Stimulated activated CD4-positive, alpha-beta T cell treated with anti-CD3 and anti-CD28 coated beads, Interleukin-2, amount 100 ng/mL, for 24 hours (primary cell): Measurements from ENCODE around the gene PNCK.

Experiments used
- DNase-seq, 2 donors: peaks; one replicate each; pipeline ENCODE4 v3.0.0-alpha.2; 2020

PNCK gene

GRCh38 chrX:153657161-153657560 lies 16.5 kb downstream of the PNCK start:
- no peak for DNase-seq

- no peak for DNase-seq
Observed at GRCh38 chrX:153653556-153653955, 20.1 kb downstream of the PNCK start.

GRCh38 chrX:153651540-153652079 lies 22.0 kb downstream of the PNCK start:
- DNase-seq = no peak

- DNase-seq = no peak
Observed at GRCh38 chrX:153650959-153651358, 22.7 kb downstream of the PNCK start.

- no peak for DNase-seq
Observed at GRCh38 chrX:153649915-153650782, 23.5 kb downstream of the PNCK start.

GRCh38 chrX:153649178-153649914 lies 24.3 kb downstream of the PNCK start:
- peak; percentile 37 to 51 for DNase-seq

GRCh38 chrX:153648358-153649177 lies 25.0 kb downstream of the PNCK start:
- DNase-seq = no peak

- no peak for DNase-seq
Observed at GRCh38 chrX:153647461-153648357, 25.9 kb downstream of the PNCK start.

GRCh38 chrX:153646620-153647373 lies 26.8 kb downstream of the PNCK start, which contains the start of gene DUSP9:
TSS of gene DUSP9 (plus strand) at chrX:153647203. CDS start at chrX:153647954, 751 bp downstream.
- DNase-seq = no peak

- DNase-seq = no peak
Observed at GRCh38 chrX:153645921-153646488, 27.6 kb downstream of the PNCK start.

GRCh38 chrX:153645151-153645550 lies 28.5 kb downstream of the PNCK start:
- DNase-seq = no peak

- DNase-seq = no peak
Observed at GRCh38 chrX:153644356-153645125, 29.1 kb downstream of the PNCK start.

GRCh38 chrX:153643431-153644351 lies 29.9 kb downstream of the PNCK start:
- no peak for DNase-seq

GRCh38 chrX:153642655-153643430 lies 30.8 kb downstream of the PNCK start:
- DNase-seq = no peak

- no peak for DNase-seq
Observed at GRCh38 chrX:153642051-153642654, 31.5 kb downstream of the PNCK start.

- DNase-seq = no peak
Observed at GRCh38 chrX:153641627-153642026, 32.0 kb downstream of the PNCK start.
